Liver (tissue), 9 donors: Measurements from ENCODE around the gene ANKRD13D. TPM values are rescaled to one million over a fixed set of nuclear protein-coding genes. Genes with fewer than 3 reads are reported as not detected.

ENCODE experiments used
- DNase-seq: peaks from one replicate; pipeline ENCODE4 v3.0.0-alpha.2; 2017; ENCODE audit warnings: low spot score
- H3K27ac ChIP-seq, 2 donors: one replicate each; pipeline ENCODE4 v1.7.0; 2013; ENCODE audit warnings: inconsistent platforms in 2 of 2, low read length in 2 of 2, control low read depth in 1 of 2, low read depth in 1 of 2, mild to moderate bottlenecking in 1 of 2
- H3K27me3 ChIP-seq, 4 donors: one replicate each; pipeline versions ENCODE4 v1.6.1 to v1.7.0; 2013; ENCODE audit warnings: low read length in 3 of 4, inconsistent platforms in 1 of 4, mild to moderate bottlenecking in 1 of 4, moderate library complexity in 1 of 4; ENCODE audit not compliant: control insufficient read depth in 4 of 4, insufficient read depth in 4 of 4
- H3K36me3 ChIP-seq, 4 donors: one replicate each; pipeline versions ENCODE4 v1.6.1 to v1.7.0; 2013; ENCODE audit warnings: low read length in 3 of 4, mild to moderate bottlenecking in 3 of 4, low read depth in 1 of 4, moderate library complexity in 1 of 4; ENCODE audit not compliant: control insufficient read depth in 4 of 4, insufficient read depth in 3 of 4
- H3K4me1 ChIP-seq, 4 donors: one replicate each; pipeline versions ENCODE4 v1.6.1 to v1.7.0; 2013; ENCODE audit warnings: low read length in 3 of 4, mild to moderate bottlenecking in 3 of 4, moderate library complexity in 1 of 4; ENCODE audit not compliant: control insufficient read depth in 4 of 4, insufficient read depth in 4 of 4
- H3K4me3 ChIP-seq, 3 donors: one replicate each; pipeline versions ENCODE4 v1.6.1 to v1.7.0; 2013; ENCODE audit warnings: low read length in 3 of 3, control low read depth in 1 of 3, low read depth in 1 of 3, mild to moderate bottlenecking in 1 of 3
- H3K9ac ChIP-seq, 2 donors: one replicate each; pipeline ENCODE4 v1.7.0; 2013; ENCODE audit warnings: low read length in 2 of 2, mild to moderate bottlenecking in 2 of 2, moderate library complexity in 2 of 2, control low read depth in 1 of 2, low read depth in 1 of 2
- H3K9me3 ChIP-seq, 4 donors: one replicate each; pipeline versions ENCODE4 v1.6.1 to v1.7.0; 2013; ENCODE audit warnings: low read length in 3 of 4; ENCODE audit not compliant: control insufficient read depth in 4 of 4
- CTCF ChIP-seq: fragments of 150-350 bp; IDR thresholded peaks from 2 replicates; pipeline ENCODE4 v1.5.1; 2017; ENCODE audit warnings: improper control_type of control experiment, low read depth, low read length; ENCODE audit not compliant: missing input control
- EGR1 ChIP-seq, 2 donors: IDR thresholded peaks; 2 replicates each; pipeline ENCODE4 v1.6.1; 2016 to 2018; ENCODE audit warnings: antibody characterized with exemption in 2 of 2, low read depth in 2 of 2
- FOXA1 ChIP-seq: IDR thresholded peaks from 2 replicates; pipeline ENCODE4 v1.6.1; 2016; ENCODE audit warnings: antibody characterized with exemption
- GABPA ChIP-seq, 2 donors: IDR thresholded peaks in 1 of 2; conservative IDR thresholded peaks in 1 of 2; 2 replicates each; pipeline ENCODE4 v1.6.1; 2016; ENCODE audit warnings: antibody characterized with exemption in 2 of 2, mild to moderate bottlenecking in 1 of 2, moderate library complexity in 1 of 2
- HNF4A ChIP-seq, 2 donors: conservative IDR thresholded peaks; 2 replicates each; pipeline ENCODE4 v1.6.1; 2016; ENCODE audit warnings: antibody characterized with exemption in 2 of 2, mild to moderate bottlenecking in 2 of 2
- HNF4G ChIP-seq: IDR thresholded peaks from 2 replicates; pipeline ENCODE4 v1.6.1; 2016; ENCODE audit warnings: antibody characterized with exemption
- JUND ChIP-seq, 2 donors: IDR thresholded peaks; 2 replicates each; pipeline ENCODE4 v1.6.1; 2016; ENCODE audit warnings: antibody characterized with exemption in 2 of 2
- NR2F2 ChIP-seq: IDR thresholded peaks from 2 replicates; pipeline ENCODE4 v1.6.1; 2016; ENCODE audit warnings: antibody characterized with exemption
- RAD21 ChIP-seq, 2 donors: IDR thresholded peaks; 2 replicates each; pipeline ENCODE4 v1.6.1; 2016; ENCODE audit warnings: antibody characterized with exemption in 2 of 2, mild to moderate bottlenecking in 2 of 2
- REST ChIP-seq: IDR thresholded peaks from 2 replicates; pipeline ENCODE4 v1.6.1; 2016; ENCODE audit warnings: antibody characterized with exemption, mild to moderate bottlenecking
- RXRA ChIP-seq, 2 donors: IDR thresholded peaks; 2 replicates each; pipeline ENCODE4 v1.6.1; 2017 to 2018; ENCODE audit warnings: antibody characterized with exemption in 2 of 2, mild to moderate bottlenecking in 1 of 2
- TAF1 ChIP-seq: conservative IDR thresholded peaks from 2 replicates; pipeline ENCODE4 v1.6.1; 2016; ENCODE audit warnings: antibody characterized with exemption, mild to moderate bottlenecking
- WGBS: extraction: QIAGEN DNeasy Blood & Tissue Kit; methylation state at CpG from one replicate; pipeline ENCODE4 v1.1.7; 2013; 5-methylcytosine and 5-hydroxymethylcytosine counted together
- polyA plus RNA-seq, 2 donors: library from polyadenylated mRNA; stranded (reverse) in 1 of 2; unstranded in 1 of 2; fragments of 200-250 nt in 1 of 2; fragments of >200 nt in 1 of 2; fragmentation: Nextera tagmentation in 1 of 2; extraction: Ambion mirVana in 1 of 2; gene quantifications; one replicate each; pipeline versions ENCODE4 v1.2.1 to v1.2.3, GENCODE V29; 2013 to 2015
- total RNA-seq, 2 donors: library from RNA; depleted of rRNA; stranded (reverse); fragments of >200 nt; gene quantifications; one replicate each; pipeline ENCODE4 v1.2.3, GENCODE V29; 2014
- TF ChIP-seq, protein P1 (sequence below): IDR thresholded peaks from 2 replicates; pipeline ENCODE4 v1.6.1; 2016; ENCODE audit warnings: antibody characterized with exemption
- TF ChIP-seq, protein P2 (sequence below): IDR thresholded peaks from 2 replicates; pipeline ENCODE4 v1.6.1; 2016; ENCODE audit warnings: antibody characterized with exemption
- TF ChIP-seq, protein P3 (sequence below): IDR thresholded peaks from 2 replicates; pipeline ENCODE4 v1.6.1; 2016; ENCODE audit warnings: antibody characterized with exemption
- donor health status: healthy.
- donor health status: healthy.
- donor health status: healthy.
- donor health status: healthy.
- donor health status: healthy.

The ANKRD13D gene
- total and polyA plus RNA-seq, 4 donors = 5.5 to 15.0 (median 5.9) TPM

- DNase-seq = no peak
- 90% methylated on average over 8 of the region's 8 CpGs for WGBS
Measured at GRCh38 chr11:67255864-67256263, 33.2 kb upstream of the ANKRD13D start.

More at GRCh38 chr11:67255864-67256263, 33.2 kb upstream of the ANKRD13D start:
- Histone ChIP-seq H3K36me3 (peaks cover 16 to 50% (median 45%) of the 10 kb centered on the region in 4 donors), H3K27me3 (no peaks in the 10 kb centered on the region), H3K27ac (no peak overlapping the region), H3K9ac (no peak overlapping the region), H3K4me3 (no peak overlapping the region), H3K4me1 (peaks cover 6 to 54% (median 37%) of the 10 kb centered on the region in 4 donors), H3K9me3 (no peaks in the 10 kb centered on the region)
- TF ChIP-seq TAF1 = no peak
- TF ChIP-seq FOXA1 = no peak
- no peak for TF ChIP-seq RXRA (IDR thresholded peaks at IDR 0.05)
- no peak for TF ChIP-seq CTCF
- no peak for TF ChIP-seq RAD21 (IDR thresholded peaks at IDR 0.05)
- TF ChIP-seq, protein P1, sequence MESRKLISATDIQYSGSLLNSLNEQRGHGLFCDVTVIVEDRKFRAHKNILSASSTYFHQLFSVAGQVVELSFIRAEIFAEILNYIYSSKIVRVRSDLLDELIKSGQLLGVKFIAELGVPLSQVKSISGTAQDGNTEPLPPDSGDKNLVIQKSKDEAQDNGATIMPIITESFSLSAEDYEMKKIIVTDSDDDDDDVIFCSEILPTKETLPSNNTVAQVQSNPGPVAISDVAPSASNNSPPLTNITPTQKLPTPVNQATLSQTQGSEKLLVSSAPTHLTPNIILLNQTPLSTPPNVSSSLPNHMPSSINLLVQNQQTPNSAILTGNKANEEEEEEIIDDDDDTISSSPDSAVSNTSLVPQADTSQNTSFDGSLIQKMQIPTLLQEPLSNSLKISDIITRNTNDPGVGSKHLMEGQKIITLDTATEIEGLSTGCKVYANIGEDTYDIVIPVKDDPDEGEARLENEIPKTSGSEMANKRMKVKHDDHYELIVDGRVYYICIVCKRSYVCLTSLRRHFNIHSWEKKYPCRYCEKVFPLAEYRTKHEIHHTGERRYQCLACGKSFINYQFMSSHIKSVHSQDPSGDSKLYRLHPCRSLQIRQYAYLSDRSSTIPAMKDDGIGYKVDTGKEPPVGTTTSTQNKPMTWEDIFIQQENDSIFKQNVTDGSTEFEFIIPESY = no peak
- TF ChIP-seq EGR1 (IDR thresholded peaks at IDR 0.05; ENCODE audit: low read depth in 2 of 2) = no peak
- TF ChIP-seq, protein P2, sequence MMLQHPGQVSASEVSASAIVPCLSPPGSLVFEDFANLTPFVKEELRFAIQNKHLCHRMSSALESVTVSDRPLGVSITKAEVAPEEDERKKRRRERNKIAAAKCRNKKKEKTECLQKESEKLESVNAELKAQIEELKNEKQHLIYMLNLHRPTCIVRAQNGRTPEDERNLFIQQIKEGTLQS = no peak
- TF ChIP-seq REST = no peak
- no peak for TF ChIP-seq NR2F2
- TF ChIP-seq, protein P3, sequence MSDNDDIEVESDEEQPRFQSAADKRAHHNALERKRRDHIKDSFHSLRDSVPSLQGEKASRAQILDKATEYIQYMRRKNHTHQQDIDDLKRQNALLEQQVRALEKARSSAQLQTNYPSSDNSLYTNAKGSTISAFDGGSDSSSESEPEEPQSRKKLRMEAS = no peak
- TF ChIP-seq JUND (IDR thresholded peaks at IDR 0.05) = no peak
- TF ChIP-seq HNF4G = no peak
- no peak for TF ChIP-seq GABPA (IDR thresholded peaks at IDR 0.05 in 1 of 2, conservative IDR thresholded peaks at IDR 0.05 in 1 of 2)
- no peak for TF ChIP-seq HNF4A (conservative IDR thresholded peaks at IDR 0.05)
